Left lobe of liver (tissue), 2 donors: ENCODE results near the gene IGFL1. TPM values are rescaled to one million over a fixed set of nuclear protein-coding genes. Genes with fewer than 3 reads are reported as not detected.
"Not testable (repeated sequence)": the region's sequence is repeated elsewhere in the genome, so short reads cannot be mapped to it uniquely, and the experiment has no call there.

ENCODE experiments used
- ATAC-seq: fragments of 200-7000 bp; cut with Tn5 transposase; one replicate; pipeline ENCODE4 v1.9.1; 2020; ENCODE audit warnings: mild to moderate bottlenecking, moderate library complexity
- DNase-seq: peaks from one replicate; pipeline ENCODE4 v3.0.0-alpha.2; 2020; ENCODE audit warnings: low spot score
- total RNA-seq: library from RNA; stranded (reverse); gene quantifications from one replicate; pipeline ENCODE4 v1.2.1, GENCODE V29; 2021
- donor health status: DM: no; HTN: no; CAD: no; lungs with moderate emphysema.
- donor health status: DM: no; HTN: yes; CAD: no.

The IGFL1 gene
- total RNA-seq, 1 donor from 2014 or later: not detected

GRCh38 chr19:46221981-46222610 is 7.4 kb upstream of the IGFL1 start:
- no peak for DNase-seq
- ATAC-seq: peak; percentile 31

- ATAC-seq, DNase-seq: not testable (repeated sequence)
Observed at GRCh38 chr19:46223787-46224186, 5.8 kb upstream of the IGFL1 start.

GRCh38 chr19:46224773-46225172 is 4.8 kb upstream of the IGFL1 start:
- no peak for DNase-seq
- no peak for ATAC-seq

- ATAC-seq (peak; percentile 30), DNase-seq (peak; percentile 8)
Observed at GRCh38 chr19:46225558-46226004, 4.0 kb upstream of the IGFL1 start.

GRCh38 chr19:46226438-46226973 is 3.0 kb upstream of the IGFL1 start:
- no peak for ATAC-seq
- DNase-seq: no peak

GRCh38 chr19:46232029-46232428 is 2.5 kb downstream of the IGFL1 start:
- no peak for DNase-seq
- ATAC-seq: no peak

GRCh38 chr19:46232468-46232867 is 2.9 kb downstream of the IGFL1 start:
- no peak for DNase-seq

GRCh38 chr19:46232938-46233621 is 3.5 kb downstream of the IGFL1 start:
- ATAC-seq (no peak), DNase-seq (no peak)

More at GRCh38 chr19:46232468-46232867, 2.9 kb downstream of the IGFL1 start:
- no peak for ATAC-seq

GRCh38 chr19:46233871-46234270 is 4.3 kb downstream of the IGFL1 start:
- peak; percentile 19 for ATAC-seq
- DNase-seq: not testable (repeated sequence)

GRCh38 chr19:46238141-46238540 is 8.6 kb downstream of the IGFL1 start:
- ATAC-seq, DNase-seq: not testable (repeated sequence)

GRCh38 chr19:46239193-46240024 is 9.9 kb downstream of the IGFL1 start:
- ATAC-seq: no peak
- no peak for DNase-seq

- no peak for ATAC-seq
Observed at GRCh38 chr19:46240693-46241092, 11.2 kb downstream of the IGFL1 start.

GRCh38 chr19:46241626-46242025 is 12.1 kb downstream of the IGFL1 start:
- no peak for ATAC-seq
- no peak for DNase-seq

More at GRCh38 chr19:46240693-46241092, 11.2 kb downstream of the IGFL1 start:
- no peak for DNase-seq

GRCh38 chr19:46243081-46243654 is 13.6 kb downstream of the IGFL1 start:
- not testable (repeated sequence) for ATAC-seq, DNase-seq

- no peak for ATAC-seq
- no peak for DNase-seq
Observed at GRCh38 chr19:46250076-46250735, 20.7 kb downstream of the IGFL1 start.

GRCh38 chr19:46251416-46251815 is 21.9 kb downstream of the IGFL1 start:
- DNase-seq: no peak
- ATAC-seq: no peak

GRCh38 chr19:46254776-46255175 is 25.2 kb downstream of the IGFL1 start:
- ATAC-seq (no peak), DNase-seq (no peak)

GRCh38 chr19:46256855-46257254 is 27.3 kb downstream of the IGFL1 start:
- ATAC-seq (no peak), DNase-seq (no peak)

GRCh38 chr19:46261501-46261900 is 32.0 kb downstream of the IGFL1 start:
- not testable (repeated sequence) for ATAC-seq, DNase-seq

- DNase-seq: not testable (repeated sequence)
Observed at GRCh38 chr19:46262684-46263296, 33.2 kb downstream of the IGFL1 start.

More at GRCh38 chr19:46262684-46263296, 33.2 kb downstream of the IGFL1 start:
- not testable (repeated sequence) for ATAC-seq
